Psoas muscle (tissue), 8 donors: Measurements from ENCODE around the gene LCN10. TPM values are rescaled to one million over a fixed set of nuclear protein-coding genes. Genes with fewer than 3 reads are reported as not detected.

Experiments used
- ATAC-seq, 4 donors: fragments of 200-7000 bp; cut with Tn5 transposase; one replicate each; pipeline ENCODE4 v1.9.1; 2020; ENCODE audit warnings: moderate library complexity in 3 of 4, mild to moderate bottlenecking in 2 of 4
- DNase-seq, 2 donors: peaks; one replicate each; pipeline ENCODE4 v3.0.0-alpha.2; 2020
- H3K27ac ChIP-seq: fragments of 200-600 bp; one replicate; pipeline ENCODE4 v1.8.0; 2022
- H3K27me3 ChIP-seq, 3 donors: fragments of 200-600 bp in 1 of 3; one replicate each; pipeline versions ENCODE4 v1.6.1 to v1.8.0; 2013 to 2022; ENCODE audit warnings: low read length in 2 of 3, mild to moderate bottlenecking in 2 of 3, moderate library complexity in 1 of 3; ENCODE audit not compliant: insufficient read depth in 3 of 3
- H3K36me3 ChIP-seq, 2 donors: fragments of 200-600 bp in 1 of 2; one replicate each; pipeline versions ENCODE4 v1.6.1 to v1.8.0; 2013 to 2022; ENCODE audit warnings: low read depth in 1 of 2, mild to moderate bottlenecking in 1 of 2, moderate library complexity in 1 of 2; ENCODE audit not compliant: insufficient read depth in 1 of 2
- H3K4me1 ChIP-seq: fragments of 200-600 bp; one replicate; pipeline ENCODE4 v1.8.0; 2022
- H3K4me3 ChIP-seq: fragments of 200-600 bp; one replicate; pipeline ENCODE4 v1.8.0; 2022; ENCODE audit warnings: mild to moderate bottlenecking
- H3K9me3 ChIP-seq: fragments of 200-600 bp; one replicate; pipeline ENCODE4 v1.8.0; 2022
- WGBS, 3 donors: extraction: QIAGEN DNeasy Blood & Tissue Kit; methylation state at CpG; one replicate each; pipeline versions ENCODE4 v1.1.6 to v1.1.7; 2013; 5-methylcytosine and 5-hydroxymethylcytosine counted together
- intact Hi-C, 2 donors: fragments of 100-400 bp; cut with DNase I; formaldehyde crosslinking; loops; one replicate each; pipeline versions ENCODE4 v1.11.0 to v1.14.2; 2022
- polyA plus RNA-seq, 3 donors: library from polyadenylated mRNA; stranded (reverse); fragments of 200-250 nt; gene quantifications; one replicate each; pipeline ENCODE4 v1.2.3, GENCODE V29; 2013
- total RNA-seq, 4 donors: library from RNA; stranded (reverse); fragmentation: NEBNext Ultra II Directional in 2 of 4; extraction: Animal tissue kit (Norgen Biotek cat#: 25700) in 2 of 4; gene quantifications; one replicate each; pipeline versions ENCODE4 v1.2.1 to v1.2.4, GENCODE V29; 2021 to 2023
- TF ChIP-seq, protein P1 (sequence below): fragments of 200-600 bp; IDR thresholded peaks from one replicate; pipeline ENCODE4 v1.8.0; 2022; ENCODE audit warnings: antibody characterized with exemption
- donor health status: healthy with polysubstance abuse.
- donor health status: DM: no; HTN: no; CAD: no; lungs with moderate emphysema.
- donor health status: Bipolar disorder and iron deficiency.
- donor health status: healthy.
- donor health status: DM: yes; HTN: yes; CAD: no.
- donor health status: DM: no; HTN: no; CAD: no.
- donor health status: DM: no; HTN: no; CAD: no.
- donor health status: DM: yes; HTN: yes; CAD: no.

Gene LCN10
- total and polyA plus RNA-seq, 7 donors = 3.0 to 4.9 (median 4.0) TPM; not detected in 1

DNA sequence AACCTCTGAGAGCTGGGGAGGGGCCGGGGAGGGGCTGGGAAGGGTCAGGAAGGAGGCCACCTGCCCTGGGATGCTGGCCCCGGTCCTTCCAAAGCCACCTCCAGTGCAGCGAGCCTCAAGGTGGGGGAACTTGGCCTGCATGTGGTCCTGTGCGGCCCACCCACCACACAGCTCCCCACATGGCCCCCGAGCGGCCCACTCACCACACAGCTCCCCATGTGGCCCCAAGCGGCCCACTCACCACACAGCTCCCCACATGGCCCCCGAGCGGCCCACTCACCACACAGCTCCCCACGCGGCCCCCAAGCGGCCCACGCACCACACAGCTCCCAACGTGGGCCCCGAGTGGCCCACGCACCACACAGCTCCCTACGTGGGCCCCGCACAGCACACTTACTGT lies 2.0 kb upstream of the LCN10 start:
- Histone ChIP-seq H3K27ac (no peak overlapping the region), H3K27me3 (peaks cover 0 to 39% (median 16%) of the 10 kb centered on the region in 3 donors), H3K4me3 (no peak overlapping the region), H3K36me3 (no peaks in the 10 kb centered on the region), H3K9me3 (no peaks in the 10 kb centered on the region), H3K4me1 (no peaks in the 10 kb centered on the region)
- 90 to 92% (median 91%) methylated on average over 15 to 18 of the region's 18 CpGs for WGBS, 3 donors
- TF ChIP-seq, protein P1, sequence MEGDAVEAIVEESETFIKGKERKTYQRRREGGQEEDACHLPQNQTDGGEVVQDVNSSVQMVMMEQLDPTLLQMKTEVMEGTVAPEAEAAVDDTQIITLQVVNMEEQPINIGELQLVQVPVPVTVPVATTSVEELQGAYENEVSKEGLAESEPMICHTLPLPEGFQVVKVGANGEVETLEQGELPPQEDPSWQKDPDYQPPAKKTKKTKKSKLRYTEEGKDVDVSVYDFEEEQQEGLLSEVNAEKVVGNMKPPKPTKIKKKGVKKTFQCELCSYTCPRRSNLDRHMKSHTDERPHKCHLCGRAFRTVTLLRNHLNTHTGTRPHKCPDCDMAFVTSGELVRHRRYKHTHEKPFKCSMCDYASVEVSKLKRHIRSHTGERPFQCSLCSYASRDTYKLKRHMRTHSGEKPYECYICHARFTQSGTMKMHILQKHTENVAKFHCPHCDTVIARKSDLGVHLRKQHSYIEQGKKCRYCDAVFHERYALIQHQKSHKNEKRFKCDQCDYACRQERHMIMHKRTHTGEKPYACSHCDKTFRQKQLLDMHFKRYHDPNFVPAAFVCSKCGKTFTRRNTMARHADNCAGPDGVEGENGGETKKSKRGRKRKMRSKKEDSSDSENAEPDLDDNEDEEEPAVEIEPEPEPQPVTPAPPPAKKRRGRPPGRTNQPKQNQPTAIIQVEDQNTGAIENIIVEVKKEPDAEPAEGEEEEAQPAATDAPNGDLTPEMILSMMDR = no peak
- no peak for ATAC-seq
- peak in 1 of 2 donors; percentile 9 for DNase-seq
- intact Hi-C loops = no loop called here

DNA sequence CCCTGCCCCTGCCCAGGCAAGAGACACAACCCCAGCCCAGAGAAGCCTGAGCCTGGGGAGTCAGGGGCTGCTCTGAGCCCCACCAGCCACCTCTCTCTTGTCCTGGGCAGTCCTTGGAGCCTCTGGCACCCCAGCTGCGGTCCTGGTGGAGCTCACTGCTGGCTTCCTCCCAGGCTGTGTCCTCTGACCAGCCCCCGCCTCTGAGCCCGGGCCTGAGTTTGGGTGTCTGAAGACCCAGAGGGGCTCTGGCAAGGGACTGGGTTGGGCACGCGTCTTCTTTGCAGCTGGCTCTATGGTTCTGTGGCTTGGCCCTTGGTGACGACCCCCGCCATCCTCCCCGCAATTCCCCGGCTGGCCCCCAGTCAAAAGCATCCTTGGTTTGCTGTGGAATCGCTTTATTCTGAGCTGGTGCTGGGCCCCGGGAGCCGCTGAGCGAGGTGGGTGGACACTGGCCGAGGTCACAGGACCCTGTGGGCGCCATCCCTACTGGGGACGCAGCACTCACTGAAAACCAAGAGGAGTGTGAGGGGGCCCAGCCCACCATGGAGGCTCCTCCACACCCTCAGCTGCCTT lies 985 bp upstream of the LCN10 start:
- WGBS, 3 donors = 74 to 77% (median 77%) methylated on average over 16 of the region's 16 CpGs
- Histone ChIP-seq H3K9me3 (no peaks in the 10 kb centered on the region), H3K36me3 (no peaks in the 10 kb centered on the region), H3K27me3 (peaks cover 0 to 42% (median 16%) of the 10 kb centered on the region in 3 donors), H3K4me3 (no peak overlapping the region), H3K4me1 (no peaks in the 10 kb centered on the region), H3K27ac (no peak overlapping the region)
- no peak for ATAC-seq
- TF ChIP-seq, protein P1 = no peak
- DNase-seq = no peak
- intact Hi-C loops = no loop called here

DNA sequence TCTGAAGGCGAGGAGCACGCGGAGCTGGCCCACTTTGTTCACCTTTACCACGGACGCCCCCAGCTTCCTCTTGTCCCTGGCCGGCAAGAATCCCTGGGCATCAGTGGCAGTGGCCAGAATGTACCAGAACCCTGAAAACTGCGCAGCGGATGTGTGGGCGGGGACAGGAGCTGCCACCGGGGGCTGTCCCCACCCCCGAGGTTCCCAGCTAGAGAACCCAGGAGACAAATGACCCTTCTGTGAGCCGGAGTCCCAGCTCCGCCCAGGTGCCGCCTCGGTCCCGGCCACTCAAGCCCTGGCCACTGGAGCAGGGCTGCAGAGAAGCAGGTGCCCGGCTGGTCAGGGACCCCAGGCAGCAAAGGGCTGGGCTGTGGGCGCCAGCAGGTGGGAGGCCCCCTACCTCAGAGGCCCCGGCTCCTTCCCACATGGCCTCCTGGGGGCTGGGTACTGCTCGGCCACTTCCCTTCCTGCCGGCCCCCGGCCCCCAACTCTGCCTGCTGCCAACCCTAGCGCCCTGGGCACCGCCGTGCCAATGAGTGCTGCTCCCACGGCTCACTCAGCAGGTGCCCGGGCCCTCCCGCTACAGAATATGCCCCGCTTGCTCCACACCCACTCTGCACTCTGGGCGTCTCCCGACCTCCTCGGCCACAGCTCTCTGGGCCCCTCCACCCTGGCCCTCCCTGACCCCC lies 713 bp downstream of the LCN10 start:
- intact Hi-C loops = no loop called here
- Histone ChIP-seq H3K36me3 (no peaks in the 10 kb centered on the region), H3K27me3 (peaks cover 0 to 45% (median 16%) of the 10 kb centered on the region in 3 donors), H3K4me1 (no peaks in the 10 kb centered on the region), H3K4me3 (no peak overlapping the region), H3K9me3 (no peaks in the 10 kb centered on the region), H3K27ac (no peak overlapping the region)
- TF ChIP-seq, protein P1 = no peak
- DNase-seq (no peak), ATAC-seq (peak in 3 of 4 donors; percentile 15 to 38 (median 16))
- 24 to 33% (median 30%) methylated on average over 24 to 32 of the region's 32 CpGs for WGBS, 3 donors

DNA sequence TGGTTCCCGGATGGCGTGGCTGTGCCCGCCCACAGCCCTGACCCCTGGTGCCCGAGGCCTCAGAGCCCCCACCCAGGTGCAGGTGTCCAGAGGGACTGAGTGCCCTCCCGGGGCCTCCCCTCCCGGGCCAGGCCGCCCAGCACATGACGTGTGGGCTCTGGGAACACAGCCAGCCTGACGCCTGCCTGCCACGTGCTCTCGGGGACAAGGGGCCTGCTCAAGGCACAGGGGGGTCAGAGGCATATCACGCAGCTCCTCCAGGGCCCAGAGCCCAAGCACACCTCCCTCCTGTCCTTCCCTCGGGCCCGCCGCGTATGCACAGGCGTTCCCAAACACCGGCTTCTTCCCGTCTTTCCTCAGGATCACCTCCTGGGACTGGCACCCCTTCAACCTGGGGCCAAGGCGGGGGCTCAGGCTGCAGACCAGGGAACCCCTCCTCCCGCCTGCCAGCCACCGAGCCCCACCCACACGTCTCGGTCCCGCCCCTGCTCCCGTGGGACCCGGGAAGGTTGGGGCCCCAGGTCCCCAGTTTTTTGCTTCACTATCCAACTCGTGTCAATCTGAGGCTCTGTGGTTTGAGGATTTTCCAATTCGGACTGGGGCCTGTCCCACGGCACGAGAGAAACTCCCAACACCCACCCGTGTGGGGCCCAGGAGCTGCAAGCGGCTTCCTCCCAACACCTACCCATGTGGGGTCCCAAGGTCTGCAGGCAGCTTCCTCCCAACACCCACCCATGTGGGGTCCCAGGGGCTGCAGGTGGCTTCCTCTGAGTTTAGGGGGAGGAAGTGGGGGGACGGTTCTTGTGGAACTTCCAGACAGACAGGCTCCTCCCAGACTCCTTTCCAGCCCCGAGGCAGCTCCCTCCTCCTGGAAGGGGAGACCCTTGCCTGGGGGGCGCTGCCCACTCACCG lies 1.5 kb downstream of the LCN10 start:
- Histone ChIP-seq H3K4me1 (no peaks in the 10 kb centered on the region), H3K27ac (no peak overlapping the region), H3K4me3 (no peak overlapping the region), H3K27me3 (peaks cover 0 to 45% (median 16%) of the 10 kb centered on the region in 3 donors), H3K9me3 (no peaks in the 10 kb centered on the region), H3K36me3 (no peaks in the 10 kb centered on the region)
- TF ChIP-seq, protein P1 = no peak
- DNase-seq (no peak), ATAC-seq (peak in 1 of 4 donors; percentile 27)
- intact Hi-C loops = no loop called here
- 18 to 22% (median 20%) methylated on average over 31 to 37 of the region's 37 CpGs for WGBS, 3 donors
